Activated T-cell treated with anti-CD3 and anti-CD28 coated beads for 24 hours (primary cell): ENCODE results near the gene PEDS1.
"Not testable (repeated sequence)": the region's sequence is repeated elsewhere in the genome, so short reads cannot be mapped to it uniquely, and the experiment has no call there.

Experiments
- DNase-seq: peaks from one replicate; pipeline ENCODE4 v3.0.0-alpha.2; 2020; ENCODE audit warnings: low read depth

Gene PEDS1

GRCh38 chr20:50112512-50113419 is 40.8 kb downstream of the PEDS1 start, which contains the start of gene UBE2V1:
UBE2V1 (minus strand) TSS chr20:50113150; CDS start chr20:50113128, 22 bp downstream.
- peak; percentile 83 for DNase-seq

GRCh38 chr20:50111829-50112495 is 41.6 kb downstream of the PEDS1 start:
- DNase-seq = no peak

GRCh38 chr20:50111120-50111828 is 42.2 kb downstream of the PEDS1 start:
- DNase-seq = peak; percentile 46

GRCh38 chr20:50110141-50111047 is 43.1 kb downstream of the PEDS1 start:
- DNase-seq = no peak

- no peak for DNase-seq
These were observed 44.8 kb downstream of the PEDS1 start for GRCh38 chr20:50108556-50109235.

- no peak for DNase-seq
These were observed 45.7 kb downstream of the PEDS1 start for GRCh38 chr20:50107796-50108331.

- DNase-seq = no peak
These were observed 46.4 kb downstream of the PEDS1 start for GRCh38 chr20:50107086-50107660.

GRCh38 chr20:50106669-50107068 is 46.9 kb downstream of the PEDS1 start:
- not testable (repeated sequence) for DNase-seq
